Brain microvascular endothelial cell (primary cell): ENCODE results near the gene PTPRD.

Experiments
- DNase-seq: peaks from one replicate; pipeline ENCODE4 v3.0.0-alpha.2; 2020
- H3K27ac ChIP-seq: fragments of 250-450 bp; sonication (Bioruptor Pico); 2 replicates; pipeline ENCODE4 v1.5.1; 2020; ENCODE audit warnings: mild to moderate bottlenecking, moderate library complexity
- H3K27me3 ChIP-seq: fragments of 250-450 bp; sonication (Bioruptor Pico); replicated peaks from 2 replicates; pipeline ENCODE4 v1.5.1; 2020; ENCODE audit warnings: mild to moderate bottlenecking
- H3K36me3 ChIP-seq: fragments of 250-450 bp; sonication (Bioruptor Pico); replicated peaks from 2 replicates; pipeline ENCODE4 v1.5.1; 2020; ENCODE audit warnings: mild to moderate bottlenecking
- H3K4me3 ChIP-seq: 2 replicates; pipeline ENCODE4 v1.5.1; 2011; ENCODE audit warnings: low read depth, mild to moderate bottlenecking, control low read depth, low read length, moderate library complexity
- in situ Hi-C: cut with HindIII; loops from 2 replicates; pipeline ENCODE4 v1.10.0; 2017; ENCODE audit warnings: low sequenced_read_pairs, low pct_ligation_motif_present
- TF ChIP-seq, protein P1 (sequence below): IDR thresholded peaks from 2 replicates; pipeline ENCODE4 v1.5.1; 2011; ENCODE audit warnings: low read depth, mild to moderate bottlenecking, moderate library complexity, low read length, control low read depth, inconsistent platforms; ENCODE audit errors: missing control alignments

Gene PTPRD

DNA sequence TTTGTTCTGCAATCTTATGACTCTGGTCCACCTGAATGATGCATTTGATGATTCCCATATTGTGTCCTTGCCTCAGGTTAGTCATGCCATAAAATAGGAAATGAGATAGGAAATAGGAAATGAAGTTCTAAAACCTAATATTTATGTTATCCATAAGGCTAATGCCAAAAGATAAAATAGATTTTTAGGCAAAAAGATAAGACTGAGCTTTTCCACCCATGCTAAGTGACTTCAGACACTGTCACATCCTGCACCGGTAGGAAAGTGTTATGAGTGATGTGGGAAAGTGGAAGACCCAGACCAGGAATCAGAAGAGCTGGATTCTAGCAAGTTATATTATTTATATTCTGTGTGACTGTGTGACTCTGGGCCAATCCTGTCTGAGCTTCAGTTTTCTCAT lies 2212.4 kb downstream of the PTPRD start:
- TF ChIP-seq, protein P1, sequence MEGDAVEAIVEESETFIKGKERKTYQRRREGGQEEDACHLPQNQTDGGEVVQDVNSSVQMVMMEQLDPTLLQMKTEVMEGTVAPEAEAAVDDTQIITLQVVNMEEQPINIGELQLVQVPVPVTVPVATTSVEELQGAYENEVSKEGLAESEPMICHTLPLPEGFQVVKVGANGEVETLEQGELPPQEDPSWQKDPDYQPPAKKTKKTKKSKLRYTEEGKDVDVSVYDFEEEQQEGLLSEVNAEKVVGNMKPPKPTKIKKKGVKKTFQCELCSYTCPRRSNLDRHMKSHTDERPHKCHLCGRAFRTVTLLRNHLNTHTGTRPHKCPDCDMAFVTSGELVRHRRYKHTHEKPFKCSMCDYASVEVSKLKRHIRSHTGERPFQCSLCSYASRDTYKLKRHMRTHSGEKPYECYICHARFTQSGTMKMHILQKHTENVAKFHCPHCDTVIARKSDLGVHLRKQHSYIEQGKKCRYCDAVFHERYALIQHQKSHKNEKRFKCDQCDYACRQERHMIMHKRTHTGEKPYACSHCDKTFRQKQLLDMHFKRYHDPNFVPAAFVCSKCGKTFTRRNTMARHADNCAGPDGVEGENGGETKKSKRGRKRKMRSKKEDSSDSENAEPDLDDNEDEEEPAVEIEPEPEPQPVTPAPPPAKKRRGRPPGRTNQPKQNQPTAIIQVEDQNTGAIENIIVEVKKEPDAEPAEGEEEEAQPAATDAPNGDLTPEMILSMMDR, result no peak
- in situ Hi-C loops, result no loop called here
- Histone ChIP-seq H3K27ac (no peak overlapping the region), H3K27me3 (no peaks in the 10 kb centered on the region), H3K36me3 (no peaks in the 10 kb centered on the region), H3K4me3 (no peak overlapping the region)
- DNase-seq, result no peak

DNA sequence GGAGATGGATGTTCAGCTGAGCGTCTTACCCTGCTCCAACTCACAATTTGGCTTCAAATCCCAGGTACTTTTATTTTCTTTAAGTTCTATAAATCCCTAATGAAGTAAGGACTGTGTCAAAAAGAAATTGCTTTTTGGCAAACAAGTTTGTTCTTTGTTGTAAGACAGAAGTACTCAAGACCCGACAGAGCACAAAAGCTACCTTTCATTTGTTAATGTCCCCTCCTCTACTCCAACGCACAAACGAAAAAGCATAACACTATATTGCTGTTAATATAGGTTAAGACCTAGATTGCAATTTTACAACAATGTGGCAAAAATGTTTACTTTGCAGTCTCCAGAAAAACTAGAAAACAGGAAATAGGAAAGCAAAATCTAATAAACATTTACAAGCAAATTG lies 2217.8 kb downstream of the PTPRD start:
- no peak overlapping the region for H3K4me3 ChIP-seq
- H3K27me3 ChIP-seq, result no peaks in the 10 kb centered on the region
- in situ Hi-C loops, result no loop called here
- H3K36me3 ChIP-seq, result no peaks in the 10 kb centered on the region
- DNase-seq, result no peak
- TF ChIP-seq, protein P1, result no peak
- H3K27ac ChIP-seq, result no peak overlapping the region

DNA sequence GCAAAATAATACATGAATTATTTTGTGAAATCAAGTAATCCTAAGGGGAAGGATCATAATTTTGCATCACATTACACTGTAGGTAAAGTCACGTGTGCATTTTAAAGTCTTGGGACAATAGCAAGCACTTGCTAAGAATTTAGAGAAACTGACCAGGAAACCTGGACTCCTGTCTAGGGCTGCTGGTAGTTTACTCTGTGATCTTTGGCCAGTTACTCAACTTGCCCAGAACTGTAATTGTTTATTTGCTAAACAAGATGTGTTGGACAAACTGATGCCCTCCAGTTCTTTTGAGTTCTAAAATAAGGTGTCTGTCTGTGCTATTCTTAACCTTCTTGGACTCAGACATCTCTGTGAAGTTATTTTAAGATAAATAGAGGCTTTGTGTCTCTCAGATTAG lies 2218.5 kb downstream of the PTPRD start:
- H3K36me3 ChIP-seq, result no peaks in the 10 kb centered on the region
- no peak for DNase-seq
- H3K27me3 ChIP-seq, result no peaks in the 10 kb centered on the region
- in situ Hi-C loops, result no loop called here
- H3K27ac ChIP-seq, result no peak overlapping the region
- TF ChIP-seq, protein P1, result no peak
- no peak overlapping the region for H3K4me3 ChIP-seq

DNA sequence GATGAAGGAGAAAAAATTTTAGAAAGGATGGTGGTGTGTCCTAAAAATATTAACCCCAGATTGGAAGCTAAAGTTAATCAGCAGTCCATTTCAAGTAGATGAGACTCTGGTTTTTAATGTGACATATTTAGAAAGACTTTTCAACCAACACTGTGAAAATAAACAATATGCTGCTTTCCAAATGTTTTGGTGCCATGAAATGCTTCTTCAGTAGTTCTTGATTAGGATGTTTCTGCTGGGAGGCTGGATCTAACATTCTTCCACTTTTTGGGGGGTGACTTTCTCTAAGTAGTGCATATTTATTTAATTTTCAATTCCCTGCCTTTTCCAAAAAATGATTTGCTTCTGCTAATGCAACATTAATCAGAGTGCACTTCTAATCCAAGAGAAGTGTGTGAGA lies 2219.9 kb downstream of the PTPRD start:
- Histone ChIP-seq H3K27me3 (no peaks in the 10 kb centered on the region), H3K36me3 (no peaks in the 10 kb centered on the region), H3K4me3 (no peak overlapping the region), H3K27ac (no peak overlapping the region)
- DNase-seq, result no peak
- in situ Hi-C loops, result no loop called here
- TF ChIP-seq, protein P1, result no peak

DNA sequence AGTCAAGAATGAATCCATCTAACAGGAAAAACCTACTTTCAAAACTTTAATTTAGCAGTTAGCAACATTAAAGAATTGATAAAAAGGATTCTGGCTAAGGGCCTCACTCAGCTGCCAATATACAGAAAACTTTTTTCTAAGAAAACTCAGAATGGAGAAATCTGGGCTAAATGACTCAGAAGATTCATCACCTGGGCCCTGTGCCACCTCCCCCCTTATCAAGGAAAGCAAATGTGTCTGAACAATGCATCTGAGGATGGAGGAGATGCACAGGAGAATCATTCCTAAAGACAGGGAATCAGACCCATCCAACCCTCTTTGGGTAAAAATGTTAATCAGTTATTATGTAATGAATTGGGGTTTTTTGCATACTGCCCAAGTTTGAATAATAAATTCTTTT lies 2221.2 kb downstream of the PTPRD start:
- Histone ChIP-seq H3K27ac (no peak overlapping the region), H3K27me3 (no peaks in the 10 kb centered on the region), H3K4me3 (no peak overlapping the region), H3K36me3 (no peaks in the 10 kb centered on the region)
- TF ChIP-seq, protein P1, result no peak
- in situ Hi-C loops, result no loop called here
- no peak for DNase-seq

DNA sequence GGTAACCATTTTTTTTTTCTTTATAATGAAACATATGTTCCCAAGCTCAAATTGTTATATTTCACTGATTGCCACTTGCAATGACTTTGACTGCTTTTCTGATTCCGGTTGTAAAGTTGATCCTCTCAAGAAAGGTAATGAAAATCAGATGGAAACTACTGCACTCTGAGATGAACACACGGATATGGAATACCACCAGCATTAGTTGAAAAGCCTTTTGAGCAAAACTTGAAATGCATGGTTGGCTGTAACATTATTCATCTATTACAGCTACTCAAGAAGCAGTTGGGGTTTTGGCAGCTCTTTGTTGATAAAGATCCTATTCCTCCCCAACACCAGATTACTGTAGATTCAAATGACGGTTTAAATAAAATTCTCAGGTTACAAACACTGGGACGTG lies 2221.7 kb downstream of the PTPRD start:
- Histone ChIP-seq H3K36me3 (no peaks in the 10 kb centered on the region), H3K27ac (no peak overlapping the region), H3K27me3 (no peaks in the 10 kb centered on the region), H3K4me3 (no peak overlapping the region)
- DNase-seq, result no peak
- TF ChIP-seq, protein P1, result no peak
- in situ Hi-C loops, result no loop called here
